HUES64 (cell line): Measurements from ENCODE around the gene PLIN5.

Source experiments
- H3K27ac ChIP-seq: 2 replicates; pipeline ENCODE4 v1.7.0; 2013; ENCODE audit warnings: low read depth, low read length, inconsistent platforms
- H3K27me3 ChIP-seq: 2 replicates; pipeline ENCODE4 v1.6.1; 2013; ENCODE audit warnings: mild to moderate bottlenecking, low read length; ENCODE audit not compliant: insufficient read depth
- H3K36me3 ChIP-seq: 2 replicates; pipeline ENCODE4 v1.6.1; 2013; ENCODE audit warnings: mild to moderate bottlenecking, low read length; ENCODE audit not compliant: insufficient read depth
- H3K4me1 ChIP-seq: 2 replicates; pipeline ENCODE4 v1.6.1; 2013; ENCODE audit warnings: mild to moderate bottlenecking, low read length, moderate library complexity; ENCODE audit not compliant: insufficient read depth
- H3K4me3 ChIP-seq: 2 replicates; pipeline ENCODE4 v1.5.1; 2013; ENCODE audit warnings: mild to moderate bottlenecking, low read length, moderate library complexity
- H3K9ac ChIP-seq: 2 replicates; pipeline ENCODE4 v1.6.1; 2013; ENCODE audit warnings: mild to moderate bottlenecking, low read depth, low read length
- H3K9me3 ChIP-seq: 2 replicates; pipeline ENCODE4 v1.6.1; 2013; ENCODE audit warnings: low read depth, low read length; ENCODE audit not compliant: insufficient read depth
- WGBS: fragments of 150-250, 120-280 bp; methylation state at CpG from one replicate; pipeline ENCODE4 v1.1.7; 2013; ENCODE audit warnings: missing lambda C conversion rate; 5-methylcytosine and 5-hydroxymethylcytosine counted together

The PLIN5 gene

DNA sequence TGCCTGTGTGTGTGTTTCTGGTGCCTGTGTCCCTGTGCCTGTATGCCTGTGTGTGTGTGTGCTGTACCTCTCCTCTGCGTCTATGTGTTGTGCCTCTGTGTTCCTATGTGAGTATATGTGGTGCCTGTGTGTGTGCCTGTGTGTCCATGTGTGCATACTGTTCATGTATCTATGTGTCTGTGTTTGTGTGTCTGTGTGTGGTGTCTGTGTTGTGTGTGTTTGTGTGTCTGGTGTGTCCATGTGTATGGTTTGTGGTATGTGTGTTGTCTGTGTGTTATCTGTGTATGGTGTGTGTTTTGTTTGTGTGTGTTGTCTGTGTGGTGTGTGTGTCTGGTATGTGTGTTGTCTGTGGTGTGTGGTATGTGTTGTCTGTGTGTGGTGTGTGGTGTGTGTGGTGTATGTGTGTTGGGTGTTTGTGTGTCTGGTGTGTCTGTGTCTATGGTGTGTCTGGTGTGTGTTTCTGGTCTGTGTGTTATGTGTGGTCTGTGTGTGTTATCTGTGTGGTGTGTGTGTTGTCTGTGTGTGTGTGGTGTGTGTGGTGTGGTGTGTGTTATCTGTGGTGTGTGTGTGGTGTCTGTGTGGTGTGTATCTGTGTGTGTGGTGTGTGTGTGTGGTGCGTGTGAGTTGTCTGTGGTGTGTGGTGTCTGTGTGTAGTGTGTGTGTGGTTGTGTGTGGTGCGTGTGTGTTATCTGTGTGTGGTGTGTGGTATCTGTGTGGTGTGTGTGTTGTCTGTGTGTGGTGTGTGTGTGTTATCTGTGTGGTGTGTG, 42.5 kb downstream of the PLIN5 start:
- Histone ChIP-seq H3K27ac (no peak overlapping the region), H3K36me3 (peaks cover 84% of the 10 kb centered on the region), H3K9me3 (no peaks in the 10 kb centered on the region), H3K4me3 (no peak overlapping the region), H3K27me3 (no peaks in the 10 kb centered on the region), H3K4me1 (no peaks in the 10 kb centered on the region), H3K9ac (no peak overlapping the region)
- WGBS = 87% methylated on average over 3 of the region's 3 CpGs

DNA sequence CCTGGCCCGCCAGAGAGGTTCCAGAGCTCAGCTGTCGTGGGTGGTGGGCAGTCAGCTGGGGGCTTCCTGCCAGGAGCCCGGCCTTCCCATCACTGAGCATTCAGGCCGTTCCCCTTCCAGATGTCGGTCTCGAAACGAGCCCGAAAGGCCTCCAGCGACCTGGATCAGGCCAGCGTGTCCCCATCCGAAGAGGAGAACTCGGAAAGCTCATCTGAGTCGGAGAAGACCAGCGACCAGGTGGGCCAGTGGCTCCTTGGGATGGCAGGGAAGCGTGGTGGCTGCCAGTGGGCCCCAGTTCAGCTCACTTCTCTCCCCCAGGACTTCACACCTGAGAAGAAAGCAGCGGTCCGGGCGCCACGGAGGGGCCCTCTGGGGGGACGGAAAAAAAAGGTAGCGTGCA, 43.6 kb downstream of the PLIN5 start:
- Histone ChIP-seq H3K36me3 (peaks cover 83% of the 10 kb centered on the region), H3K4me3 (no peak overlapping the region), H3K27ac (no peak overlapping the region), H3K9me3 (no peaks in the 10 kb centered on the region), H3K27me3 (no peaks in the 10 kb centered on the region), H3K4me1 (no peaks in the 10 kb centered on the region), H3K9ac (no peak overlapping the region)
- WGBS = 96% methylated on average over 21 of the region's 21 CpGs

DNA sequence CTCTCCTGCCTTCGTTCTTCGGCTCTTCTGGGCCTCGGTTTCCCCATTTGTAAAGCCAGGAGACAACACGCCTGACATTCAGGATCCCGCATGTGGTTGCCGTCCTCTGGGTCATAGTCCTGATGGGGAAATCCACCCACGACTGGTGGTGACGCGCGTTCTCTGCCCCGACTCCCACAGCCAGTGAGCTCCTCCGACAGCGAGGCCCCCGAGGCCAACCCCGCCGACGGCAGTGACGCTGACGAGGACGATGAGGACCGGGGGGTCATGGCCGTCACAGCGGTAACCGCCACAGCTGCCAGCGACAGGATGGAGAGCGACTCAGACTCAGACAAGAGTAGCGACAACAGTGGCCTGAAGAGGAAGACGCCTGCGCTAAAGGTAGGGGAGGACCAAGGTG, 46.5 kb downstream of the PLIN5 start:
- Histone ChIP-seq H3K27ac (no peak overlapping the region), H3K4me3 (no peak overlapping the region), H3K27me3 (no peaks in the 10 kb centered on the region), H3K36me3 (peaks cover 68% of the 10 kb centered on the region), H3K9ac (no peak overlapping the region), H3K9me3 (no peaks in the 10 kb centered on the region), H3K4me1 (no peaks in the 10 kb centered on the region)
- 96% methylated on average over 29 of the region's 29 CpGs for WGBS

DNA sequence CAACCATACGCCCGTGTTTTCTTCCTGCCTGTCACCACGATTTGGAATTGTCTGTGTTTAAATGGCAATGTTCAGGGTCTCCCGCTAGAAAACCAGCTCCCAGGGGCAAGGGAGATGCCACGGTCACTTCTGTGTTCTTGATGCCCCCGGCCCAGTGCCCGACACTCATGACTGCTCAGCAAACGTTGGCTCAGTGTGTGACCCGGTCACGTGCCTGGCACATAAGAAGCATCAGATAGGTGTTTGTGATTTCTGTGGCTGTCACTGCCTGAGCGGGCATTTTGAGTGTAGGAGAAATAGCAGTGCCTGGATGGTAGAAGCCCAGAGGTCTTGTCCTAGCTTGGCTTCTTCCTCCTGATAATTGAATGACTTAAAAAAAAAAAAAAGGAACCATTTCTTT, 47.5 kb downstream of the PLIN5 start:
- H3K27me3 ChIP-seq = no peaks in the 10 kb centered on the region
- H3K4me3 ChIP-seq = no peak overlapping the region
- no peaks in the 10 kb centered on the region for H3K4me1 ChIP-seq
- H3K36me3 ChIP-seq = peaks cover 67% of the 10 kb centered on the region
- WGBS = 92% methylated on average over 11 of the region's 11 CpGs
- no peak overlapping the region for H3K9ac ChIP-seq
- H3K9me3 ChIP-seq = no peaks in the 10 kb centered on the region
- H3K27ac ChIP-seq = no peak overlapping the region

DNA sequence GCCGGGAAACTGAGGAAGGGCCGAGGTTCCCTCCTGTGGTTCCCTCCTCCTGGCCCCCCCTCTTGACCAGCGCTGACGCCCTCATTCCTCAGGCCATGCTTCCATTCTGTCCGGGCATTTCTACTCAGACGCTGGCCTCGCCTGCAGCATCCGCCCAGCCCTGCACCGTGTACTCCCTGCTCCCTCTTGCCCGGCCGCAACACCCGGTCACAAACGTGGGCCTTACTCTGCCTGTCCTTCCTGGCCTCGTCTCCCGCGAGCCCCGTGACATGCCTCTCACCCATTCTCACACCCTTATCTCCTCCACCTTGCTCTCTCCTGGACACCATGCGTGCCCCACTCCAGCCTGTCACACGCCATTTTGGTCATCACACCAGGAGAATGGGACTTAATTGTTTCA, 51.6 kb downstream of the PLIN5 start:
- WGBS = 97% methylated on average over 19 of the region's 19 CpGs
- Histone ChIP-seq H3K9me3 (no peaks in the 10 kb centered on the region), H3K27ac (no peak overlapping the region), H3K9ac (no peak overlapping the region), H3K4me1 (no peaks in the 10 kb centered on the region), H3K36me3 (peaks cover 43% of the 10 kb centered on the region), H3K4me3 (no peak overlapping the region), H3K27me3 (no peaks in the 10 kb centered on the region)

DNA sequence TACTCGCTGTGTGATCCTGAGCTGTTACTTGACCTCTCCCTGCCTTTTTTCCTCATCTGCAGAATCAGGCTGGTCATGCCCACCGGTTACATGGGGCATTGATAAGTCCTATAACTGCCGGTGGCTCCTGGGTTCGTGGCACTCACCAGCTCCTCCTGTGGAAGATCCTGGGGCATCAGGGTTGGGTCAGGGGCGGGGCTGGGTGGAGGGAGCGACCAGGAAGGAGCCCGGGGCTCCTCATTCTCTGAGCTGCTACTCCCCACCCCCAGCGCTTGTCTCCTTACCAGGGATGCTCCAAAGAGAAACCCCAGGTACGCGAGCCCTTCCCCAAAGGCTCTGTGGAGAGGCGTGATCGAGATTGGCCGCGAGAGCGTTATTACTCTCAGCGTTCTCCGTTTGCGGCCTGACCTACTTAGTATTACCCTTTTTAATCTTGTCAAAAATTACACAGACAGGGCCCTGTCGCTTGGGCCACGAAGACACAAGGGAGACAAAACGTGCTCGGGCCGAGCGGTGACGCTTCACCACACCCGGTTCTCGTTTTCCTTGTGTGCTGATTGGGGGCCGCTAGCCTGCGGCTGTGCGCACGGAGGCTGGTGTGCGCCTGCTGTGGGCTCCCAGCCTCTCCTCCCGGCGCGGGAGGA, 52.2 kb downstream of the PLIN5 start:
- Histone ChIP-seq H3K4me3 (no peak overlapping the region), H3K9ac (no peak overlapping the region), H3K9me3 (no peaks in the 10 kb centered on the region), H3K4me1 (no peaks in the 10 kb centered on the region), H3K36me3 (peaks cover 42% of the 10 kb centered on the region), H3K27me3 (no peaks in the 10 kb centered on the region), H3K27ac (no peak overlapping the region)
- 94% methylated on average over 35 of the region's 35 CpGs for WGBS

DNA sequence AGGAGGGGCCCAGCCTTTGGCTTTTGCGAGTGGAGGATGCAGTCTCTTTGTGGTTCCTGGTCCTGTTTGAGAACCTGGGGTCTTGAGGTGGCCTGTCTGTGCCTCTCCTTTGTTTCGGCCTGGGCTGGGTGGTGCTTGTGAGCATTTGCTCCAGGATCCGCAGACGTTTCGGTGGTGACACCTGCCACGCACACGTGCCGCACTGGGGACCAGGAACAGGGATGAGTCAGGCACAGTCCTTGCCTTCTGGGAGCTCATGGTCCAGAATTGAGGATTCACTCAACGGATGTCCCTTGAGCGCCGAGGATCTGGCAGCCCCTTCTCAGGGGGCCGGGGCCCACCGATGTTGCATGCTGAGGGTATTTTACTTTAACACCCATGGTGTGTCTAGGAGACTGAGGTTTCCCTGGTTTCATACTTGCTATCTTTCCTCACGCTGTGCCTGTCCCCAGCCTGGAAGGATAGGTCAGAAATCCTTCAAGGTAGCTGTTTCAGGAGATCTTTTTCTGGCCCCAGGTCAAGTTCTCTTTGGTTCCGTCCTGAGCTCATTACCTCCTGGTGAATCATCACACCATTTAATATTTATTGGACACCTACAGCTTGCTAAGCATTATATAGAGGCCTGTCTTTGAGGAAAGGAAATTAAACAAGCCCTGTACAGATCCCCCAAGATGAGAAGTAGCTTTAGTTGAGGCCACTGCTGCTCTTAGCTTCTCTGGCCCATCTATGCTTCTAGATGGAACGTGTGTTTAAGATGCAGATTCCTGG, 57.8 kb downstream of the PLIN5 start:
- Histone ChIP-seq H3K9me3 (no peaks in the 10 kb centered on the region), H3K9ac (no peak overlapping the region), H3K27me3 (no peaks in the 10 kb centered on the region), H3K36me3 (peaks cover 32% of the 10 kb centered on the region), H3K4me3 (no peak overlapping the region), H3K4me1 (peaks cover 3% of the 10 kb centered on the region; the same call in 1 of the 2 replicates), H3K27ac (no peak overlapping the region)
- WGBS = 89% methylated on average over 16 of the region's 16 CpGs

DNA sequence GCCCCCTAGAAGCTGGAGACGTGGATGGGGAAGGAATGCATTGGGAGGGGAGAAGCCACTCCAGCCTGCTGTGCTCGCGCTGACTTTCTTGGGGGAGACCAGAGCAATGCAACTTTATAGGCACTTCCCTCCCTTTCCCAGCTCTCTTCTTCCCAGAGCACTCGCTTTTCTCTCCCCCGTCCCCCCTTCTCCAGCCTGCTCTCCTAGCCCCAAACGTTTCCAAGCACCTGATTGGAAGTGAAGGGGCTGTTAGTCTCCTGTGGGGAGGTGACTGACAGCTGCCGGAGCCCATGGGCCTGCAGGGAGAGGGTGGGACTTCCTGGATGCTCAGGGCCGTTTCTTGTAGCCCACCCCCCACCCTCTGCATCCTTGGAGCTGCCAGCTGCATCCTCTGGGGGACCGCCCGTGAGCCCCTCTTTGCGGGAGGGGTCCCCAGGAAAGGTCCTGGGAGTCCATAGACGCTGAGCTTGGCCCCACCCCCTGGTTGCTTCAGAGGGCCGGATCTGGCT, 60.5 kb downstream of the PLIN5 start:
- Histone ChIP-seq H3K4me1 (peaks cover 3% of the 10 kb centered on the region; the same call in 1 of the 2 replicates), H3K9me3 (no peaks in the 10 kb centered on the region), H3K9ac (peak overlapping the region; percentile 50; the same call in 1 of the 2 replicates), H3K36me3 (peaks cover 31% of the 10 kb centered on the region), H3K27me3 (no peaks in the 10 kb centered on the region), H3K27ac (peak overlapping the region; percentile 64), H3K4me3 (peak overlapping the region; percentile 54)
- 15% methylated on average over 12 of the region's 13 CpGs for WGBS

DNA sequence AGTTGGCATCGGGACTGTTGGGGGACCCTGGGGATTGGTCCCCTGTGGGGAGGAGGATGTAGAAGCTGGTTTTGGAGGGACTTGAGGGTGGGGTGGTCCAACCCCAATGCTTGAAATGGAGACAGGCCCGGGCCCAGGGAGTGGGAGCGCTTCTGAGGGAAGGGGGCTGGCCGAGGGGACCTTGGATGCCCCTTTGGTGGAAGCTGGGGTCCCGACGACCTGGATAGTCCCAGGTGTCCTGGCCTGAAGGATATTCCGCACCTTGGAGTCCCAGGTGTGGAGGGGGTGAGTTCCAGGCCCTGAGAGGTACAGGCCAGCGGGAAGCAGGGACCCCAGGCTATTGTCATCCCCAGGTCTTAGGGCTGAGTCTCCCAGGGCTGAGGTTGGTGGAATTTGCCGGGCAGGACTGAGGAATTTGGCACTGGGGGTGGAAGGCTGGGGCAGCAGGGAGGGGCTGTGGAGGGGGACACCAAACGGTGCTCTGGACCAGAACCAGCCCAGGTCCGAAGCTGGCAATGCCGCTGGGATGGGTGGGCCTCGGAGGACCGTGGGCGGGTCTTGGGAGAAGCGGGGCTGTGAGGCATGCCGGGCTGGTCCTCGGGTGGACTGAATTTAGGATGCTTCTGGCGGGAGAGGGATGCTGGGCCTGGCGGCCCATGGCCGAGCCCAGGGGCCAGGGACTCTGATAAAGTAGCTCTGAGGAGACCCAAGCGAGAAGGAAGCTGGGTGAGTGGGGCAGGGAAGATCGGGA, 61.1 kb downstream of the PLIN5 start:
- Histone ChIP-seq H3K36me3 (peaks cover 28% of the 10 kb centered on the region), H3K4me1 (peaks cover 3% of the 10 kb centered on the region; the same call in 1 of the 2 replicates), H3K9me3 (no peaks in the 10 kb centered on the region), H3K9ac (peak overlapping the region; percentile 50), H3K4me3 (peak overlapping the region; percentile 54), H3K27me3 (no peaks in the 10 kb centered on the region), H3K27ac (peak overlapping the region; percentile 64)
- 15% methylated on average over 23 of the region's 23 CpGs for WGBS

DNA sequence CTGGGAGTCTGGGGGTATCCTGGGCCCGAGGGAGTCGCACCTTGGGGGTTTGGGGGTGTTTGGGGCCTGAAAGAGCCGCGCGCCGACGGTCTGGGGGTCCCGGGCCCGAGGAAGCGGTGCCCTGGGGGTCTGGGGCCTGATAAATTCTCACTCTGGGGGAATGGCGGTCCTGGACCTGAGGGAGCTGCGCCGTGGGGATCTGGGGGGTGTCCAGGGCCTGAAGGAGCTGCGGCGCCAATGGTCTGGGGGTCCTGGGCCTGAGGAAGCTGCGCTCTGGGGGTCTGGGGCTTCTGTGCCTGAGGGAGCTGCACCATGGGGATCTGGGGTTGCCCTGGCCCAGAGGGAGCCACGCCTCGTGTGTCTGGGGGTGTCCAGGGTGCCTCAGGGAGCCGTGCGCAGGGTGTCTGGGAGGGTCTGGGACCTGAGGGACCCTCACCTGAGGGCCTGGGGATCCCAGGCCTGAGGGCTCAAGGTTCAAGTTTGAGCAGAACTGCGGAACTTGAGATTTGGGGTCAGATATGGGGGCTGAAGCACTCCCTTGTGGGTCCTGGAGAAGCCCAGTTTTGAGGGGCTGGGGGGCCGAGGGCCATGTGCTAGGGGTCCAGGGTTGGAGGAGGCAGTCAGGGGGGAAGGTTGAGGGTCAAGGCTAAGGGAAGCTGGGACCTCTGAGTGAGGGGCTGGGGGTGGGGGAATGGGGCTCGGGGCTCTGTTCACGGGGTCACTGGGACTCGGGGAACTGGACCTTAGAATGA, 61.8 kb downstream of the PLIN5 start:
- peak overlapping the region; percentile 63 for H3K9ac ChIP-seq
- 27% methylated on average over 25 of the region's 25 CpGs for WGBS
- H3K9me3 ChIP-seq = no peaks in the 10 kb centered on the region
- no peaks in the 10 kb centered on the region for H3K27me3 ChIP-seq
- peaks cover 3% of the 10 kb centered on the region; the same call in 1 of the 2 replicates for H3K4me1 ChIP-seq
- H3K36me3 ChIP-seq = peaks cover 23% of the 10 kb centered on the region
- H3K27ac ChIP-seq = no peak overlapping the region; the same call in 1 of the 2 replicates
- peak overlapping the region; percentile 54 for H3K4me3 ChIP-seq
